22Rv1 (cell line): Measurements from ENCODE around the gene ZBTB7C.

Source experiments
- H3K27ac ChIP-seq: fragments of 450-650 bp; 2 replicates; pipeline ENCODE4 v1.5.1; 2017
- CTCF ChIP-seq: fragments of 450-650 bp; IDR thresholded peaks from 2 replicates; pipeline ENCODE4 v1.5.1; 2017; ENCODE audit warnings: mild to moderate bottlenecking
- ZFX ChIP-seq: fragments of 450-650 bp; IDR thresholded peaks from 2 replicates; pipeline ENCODE4 v1.6.1; 2017; ENCODE audit warnings: antibody characterized with exemption, borderline replicate concordance

Gene ZBTB7C

GRCh38 chr18:48006415-48007175, 402.6 kb downstream of the ZBTB7C start:
- no peak overlapping the region for H3K27ac ChIP-seq
- TF ChIP-seq ZFX: no peak
- TF ChIP-seq CTCF: no peak

GRCh38 chr18:48004577-48004976, 404.6 kb downstream of the ZBTB7C start:
- no peak overlapping the region for H3K27ac ChIP-seq
- no peak for TF ChIP-seq ZFX
- TF ChIP-seq CTCF: no peak

GRCh38 chr18:48003426-48004349, 405.5 kb downstream of the ZBTB7C start:
- H3K27ac ChIP-seq: no peak overlapping the region
- TF ChIP-seq ZFX (no peak), CTCF (no peak)

- TF ChIP-seq ZFX: no peak
- TF ChIP-seq CTCF: no peak
- H3K27ac ChIP-seq: no peak overlapping the region
These were observed 406.2 kb downstream of the ZBTB7C start for GRCh38 chr18:48002933-48003365.

GRCh38 chr18:48000701-48001100, 408.5 kb downstream of the ZBTB7C start:
- TF ChIP-seq ZFX: no peak
- TF ChIP-seq CTCF: no peak
- no peak overlapping the region for H3K27ac ChIP-seq

GRCh38 chr18:47999801-48000248, 409.4 kb downstream of the ZBTB7C start:
- H3K27ac ChIP-seq: no peak overlapping the region
- TF ChIP-seq ZFX: no peak
- TF ChIP-seq CTCF: no peak
